ENCODE measurements around the gene ELN.
"Not testable (repeated sequence)": the region's sequence is repeated elsewhere in the genome, so short reads cannot be mapped to it uniquely, and the experiment has no call there.

The ELN gene

GRCh38 chr7:74002474-74003017, 25.4 kb upstream of the ELN start:
- no peaks in the 10 kb centered on the region for H3K4me1 ChIP-seq (ENCODE audit: control insufficient read depth, insufficient read depth, low read length)
- no peak overlapping the region for H3K27ac ChIP-seq (ENCODE audit: low read depth, low read length)
- no peaks in the 10 kb centered on the region for H3K27me3 ChIP-seq (ENCODE audit: control insufficient read depth, insufficient read depth, low read length)
- no peaks in the 10 kb centered on the region for H3K36me3 ChIP-seq (ENCODE audit: control insufficient read depth, insufficient read depth, low read length)
- H3K9ac ChIP-seq (ENCODE audit: low read length) = no peak overlapping the region
- H3K4me3 ChIP-seq (ENCODE audit: low read depth, low read length) = no peak overlapping the region
- H3K9me3 ChIP-seq (ENCODE audit: control insufficient read depth, insufficient read depth, low read depth, low read length) = no peaks in the 10 kb centered on the region

- Histone ChIP-seq H3K36me3 (ENCODE audit: control insufficient read depth, insufficient read depth, low read length) (no peaks in the 10 kb centered on the region), H3K27me3 (ENCODE audit: control insufficient read depth, insufficient read depth, low read length) (no peaks in the 10 kb centered on the region), H3K4me1 (ENCODE audit: control insufficient read depth, insufficient read depth, low read length) (no peaks in the 10 kb centered on the region), H3K27ac (ENCODE audit: low read depth, low read length) (no peak overlapping the region), H3K9ac (ENCODE audit: low read length) (no peak overlapping the region), H3K9me3 (ENCODE audit: control insufficient read depth, insufficient read depth, low read depth, low read length) (no peaks in the 10 kb centered on the region), H3K4me3 (ENCODE audit: low read depth, low read length) (no peak overlapping the region)
These were observed 24.4 kb upstream of the ELN start for GRCh38 chr7:74003621-74004020.

GRCh38 chr7:74006032-74006431, 21.9 kb upstream of the ELN start:
- Histone ChIP-seq H3K36me3 (ENCODE audit: control insufficient read depth, insufficient read depth, low read length) (no peaks in the 10 kb centered on the region), H3K27ac (ENCODE audit: low read depth, low read length) (no peak overlapping the region), H3K9ac (ENCODE audit: low read length) (no peak overlapping the region), H3K9me3 (ENCODE audit: control insufficient read depth, insufficient read depth, low read depth, low read length) (no peaks in the 10 kb centered on the region), H3K27me3 (ENCODE audit: control insufficient read depth, insufficient read depth, low read length) (no peaks in the 10 kb centered on the region), H3K4me3 (ENCODE audit: low read depth, low read length) (no peak overlapping the region), H3K4me1 (ENCODE audit: control insufficient read depth, insufficient read depth, low read length) (no peaks in the 10 kb centered on the region)

DNA sequence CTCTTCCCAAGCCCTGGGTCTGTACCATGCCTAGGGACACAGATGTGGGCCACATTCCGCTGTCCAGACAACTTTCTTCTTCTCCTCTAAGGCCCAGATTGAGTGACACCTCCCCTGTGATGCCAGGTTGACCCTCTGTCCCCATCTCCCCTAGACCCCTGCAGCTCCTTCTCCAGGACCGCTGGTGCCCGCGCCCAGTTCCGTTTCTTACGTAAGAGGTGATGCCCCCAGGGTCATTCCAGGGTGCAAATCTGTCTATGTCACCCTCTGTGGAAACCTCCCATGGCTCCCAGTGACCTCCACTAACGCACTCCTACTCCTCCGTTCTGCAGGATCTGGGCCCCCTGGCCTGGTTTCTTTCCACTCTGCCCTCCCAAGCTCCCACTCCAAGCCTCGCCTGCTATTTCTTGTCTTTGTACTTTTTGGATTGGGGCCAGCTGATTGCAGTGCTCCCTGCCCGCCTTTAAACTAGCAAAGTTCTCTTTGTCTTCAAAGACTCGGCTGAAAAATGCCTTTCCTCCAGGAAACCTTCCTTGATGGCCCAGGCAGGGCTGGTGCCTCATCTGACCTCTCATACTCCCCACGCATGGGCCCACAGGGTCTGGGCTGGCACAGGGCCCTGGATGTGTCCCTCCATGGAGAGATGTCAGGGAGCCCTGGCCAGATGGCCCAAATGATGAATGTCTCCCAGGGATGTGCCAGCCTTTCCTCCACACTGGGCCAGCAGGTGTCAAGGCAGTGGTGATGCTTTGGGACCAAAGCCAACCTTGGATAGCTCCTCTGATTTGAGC, 21.3 kb upstream of the ELN start:
- Histone ChIP-seq H3K4me1 (ENCODE audit: control insufficient read depth, insufficient read depth, low read length) (no peaks in the 10 kb centered on the region), H3K9ac (ENCODE audit: low read length) (no peak overlapping the region), H3K27ac (ENCODE audit: low read depth, low read length) (no peak overlapping the region), H3K36me3 (ENCODE audit: control insufficient read depth, insufficient read depth, low read length) (no peaks in the 10 kb centered on the region), H3K9me3 (ENCODE audit: control insufficient read depth, insufficient read depth, low read depth, low read length) (no peaks in the 10 kb centered on the region), H3K4me3 (ENCODE audit: low read depth, low read length) (no peak overlapping the region), H3K27me3 (ENCODE audit: control insufficient read depth, insufficient read depth, low read length) (no peaks in the 10 kb centered on the region)

DNA sequence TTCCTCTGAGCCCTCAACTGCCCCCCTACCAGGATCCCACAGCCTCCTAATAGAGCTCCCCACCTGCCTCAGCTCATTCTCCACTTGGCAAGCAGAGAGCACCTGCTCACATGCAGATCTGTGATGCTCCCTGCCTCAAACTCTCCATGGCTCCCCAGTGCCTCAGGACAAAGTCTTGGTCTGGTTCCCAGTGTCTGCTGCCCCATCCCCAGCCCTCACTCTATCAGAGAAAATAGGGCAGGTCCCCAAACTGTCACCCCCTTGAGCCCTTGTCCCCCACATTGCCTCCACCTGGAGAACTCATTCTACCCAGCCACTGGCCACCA, 20.8 kb upstream of the ELN start:
- Histone ChIP-seq H3K27ac (ENCODE audit: low read depth, low read length) (no peak overlapping the region), H3K4me3 (ENCODE audit: low read depth, low read length) (no peak overlapping the region), H3K27me3 (ENCODE audit: control insufficient read depth, insufficient read depth, low read length) (no peaks in the 10 kb centered on the region)

DNA sequence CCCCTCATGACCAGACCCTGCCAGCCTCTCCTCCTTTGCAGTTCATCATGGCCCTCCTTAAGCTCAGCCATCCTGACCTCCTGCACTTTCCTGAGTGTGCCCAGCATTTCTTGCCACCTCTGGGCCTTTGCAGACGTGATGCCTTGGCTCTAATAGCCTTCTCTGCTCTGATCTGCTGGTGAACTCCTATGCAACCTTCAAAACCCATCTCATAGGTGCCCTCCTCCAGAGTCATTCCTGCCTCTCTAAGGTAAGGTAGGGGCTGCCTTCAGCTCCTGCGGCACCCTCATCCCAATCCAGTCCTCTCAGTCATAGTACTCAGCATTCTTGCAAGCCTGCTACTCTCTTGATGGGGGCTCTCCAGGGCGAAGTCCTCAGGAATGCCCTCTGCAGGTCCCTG, 19.3 kb upstream of the ELN start:
- H3K27ac ChIP-seq (ENCODE audit: low read depth, low read length) = no peak overlapping the region
- no peak overlapping the region for H3K4me3 ChIP-seq (ENCODE audit: low read depth, low read length)
- no peaks in the 10 kb centered on the region for H3K36me3 ChIP-seq (ENCODE audit: control insufficient read depth, insufficient read depth, low read length)
- H3K27me3 ChIP-seq (ENCODE audit: control insufficient read depth, insufficient read depth, low read length) = no peaks in the 10 kb centered on the region
- H3K9ac ChIP-seq (ENCODE audit: low read length) = no peak overlapping the region
- no peaks in the 10 kb centered on the region for H3K9me3 ChIP-seq (ENCODE audit: control insufficient read depth, insufficient read depth, low read depth, low read length)
- peaks cover 8% of the 10 kb centered on the region; the same call in 1 of the 2 replicates for H3K4me1 ChIP-seq (ENCODE audit: control insufficient read depth, insufficient read depth, low read length)

More for the DNA sequence above, 20.8 kb upstream of the ELN start:
- Histone ChIP-seq H3K9me3 (ENCODE audit: control insufficient read depth, insufficient read depth, low read depth, low read length) (no peaks in the 10 kb centered on the region), H3K4me1 (ENCODE audit: control insufficient read depth, insufficient read depth, low read length) (no peaks in the 10 kb centered on the region), H3K9ac (ENCODE audit: low read length) (no peak overlapping the region), H3K36me3 (ENCODE audit: control insufficient read depth, insufficient read depth, low read length) (no peaks in the 10 kb centered on the region)

DNA sequence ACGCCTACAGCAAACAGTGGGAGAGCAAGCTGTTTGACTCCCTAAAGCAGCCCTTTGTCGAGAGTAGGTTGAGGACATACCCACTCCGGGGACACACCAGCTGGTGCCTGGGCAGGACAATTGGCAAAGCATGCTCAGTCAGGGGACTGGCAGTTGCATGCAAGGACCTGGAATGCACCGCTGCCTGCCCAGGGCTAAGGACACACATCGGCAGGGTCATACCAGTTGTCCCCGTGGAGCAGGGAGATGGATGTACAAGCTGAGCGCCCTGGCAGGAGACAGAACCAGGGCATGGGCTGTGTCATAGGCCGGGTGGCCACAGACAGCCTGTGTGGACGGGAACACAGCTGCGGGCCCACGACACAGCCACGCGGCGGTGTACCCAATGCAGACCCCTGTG, 18.3 kb upstream of the ELN start:
- Histone ChIP-seq H3K36me3 (ENCODE audit: control insufficient read depth, insufficient read depth, low read length) (no peaks in the 10 kb centered on the region), H3K9me3 (ENCODE audit: control insufficient read depth, insufficient read depth, low read depth, low read length) (no peaks in the 10 kb centered on the region), H3K4me1 (ENCODE audit: control insufficient read depth, insufficient read depth, low read length) (peaks cover 8% of the 10 kb centered on the region; the same call in 1 of the 2 replicates), H3K4me3 (ENCODE audit: low read depth, low read length) (no peak overlapping the region), H3K27me3 (ENCODE audit: control insufficient read depth, insufficient read depth, low read length) (no peaks in the 10 kb centered on the region), H3K27ac (ENCODE audit: low read depth, low read length) (no peak overlapping the region), H3K9ac (ENCODE audit: low read length) (no peak overlapping the region)

DNA sequence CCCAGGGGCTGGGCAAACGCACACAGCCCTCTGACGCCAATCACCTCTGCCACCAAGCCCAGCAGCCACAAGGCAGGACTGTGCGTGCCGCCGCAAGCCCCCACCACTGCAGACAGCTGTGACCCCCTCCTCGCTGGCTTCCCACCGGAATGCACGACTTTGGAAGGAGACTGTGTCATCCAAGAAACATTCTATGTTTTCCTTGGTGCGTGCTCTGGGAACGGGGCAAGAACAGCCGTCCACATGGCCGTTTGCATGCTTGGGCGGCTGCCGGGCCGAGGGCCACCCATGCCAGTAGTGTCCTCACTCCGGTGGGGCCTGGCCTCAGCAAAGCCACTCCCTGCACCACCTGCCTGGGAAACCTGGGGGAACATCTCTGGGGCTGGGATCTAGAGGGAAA, 17.6 kb upstream of the ELN start:
- Histone ChIP-seq H3K27me3 (ENCODE audit: control insufficient read depth, insufficient read depth, low read length) (no peaks in the 10 kb centered on the region), H3K9ac (ENCODE audit: low read length) (no peak overlapping the region), H3K4me3 (ENCODE audit: low read depth, low read length) (no peak overlapping the region), H3K27ac (ENCODE audit: low read depth, low read length) (no peak overlapping the region), H3K36me3 (ENCODE audit: control insufficient read depth, insufficient read depth, low read length) (no peaks in the 10 kb centered on the region), H3K9me3 (ENCODE audit: control insufficient read depth, insufficient read depth, low read depth, low read length) (no peaks in the 10 kb centered on the region), H3K4me1 (ENCODE audit: control insufficient read depth, insufficient read depth, low read length) (peaks cover 8% of the 10 kb centered on the region; the same call in 1 of the 2 replicates)

DNA sequence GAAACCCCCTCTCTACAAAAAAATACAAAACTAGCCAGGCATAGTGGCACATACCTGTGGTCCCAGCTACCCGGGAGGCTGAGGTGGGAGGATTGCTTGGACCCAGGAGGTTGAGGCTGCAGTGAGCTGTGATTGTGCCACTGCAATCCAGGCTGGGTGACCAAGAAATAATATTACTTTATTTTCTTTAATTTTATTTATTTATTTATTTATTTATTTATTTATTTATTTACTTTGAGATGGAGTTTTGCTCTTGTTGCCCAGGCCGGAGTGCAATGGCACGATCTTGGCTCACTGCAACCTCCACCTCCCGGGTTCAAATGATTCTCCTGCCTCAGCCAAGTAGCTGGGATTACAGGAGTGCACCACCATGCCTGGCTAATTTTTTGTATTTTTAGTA, 16.6 kb upstream of the ELN start:
- not testable (repeated sequence) for H3K4me3 ChIP-seq (ENCODE audit: low read depth, low read length); H3K27ac ChIP-seq (ENCODE audit: low read depth, low read length); H3K9me3 ChIP-seq (ENCODE audit: control insufficient read depth, insufficient read depth, low read depth, low read length); H3K36me3 ChIP-seq (ENCODE audit: control insufficient read depth, insufficient read depth, low read length); H3K27me3 ChIP-seq (ENCODE audit: control insufficient read depth, insufficient read depth, low read length); H3K9ac ChIP-seq (ENCODE audit: low read length); H3K4me1 ChIP-seq (ENCODE audit: control insufficient read depth, insufficient read depth, low read length)

- H3K9ac ChIP-seq (ENCODE audit: low read length) = no peak overlapping the region
- H3K36me3 ChIP-seq (ENCODE audit: control insufficient read depth, insufficient read depth, low read length) = no peaks in the 10 kb centered on the region
- no peaks in the 10 kb centered on the region for H3K9me3 ChIP-seq (ENCODE audit: control insufficient read depth, insufficient read depth, low read depth, low read length)
- no peak overlapping the region for H3K4me3 ChIP-seq (ENCODE audit: low read depth, low read length)
- H3K4me1 ChIP-seq (ENCODE audit: control insufficient read depth, insufficient read depth, low read length) = peaks cover 8% of the 10 kb centered on the region; the same call in 1 of the 2 replicates
- H3K27me3 ChIP-seq (ENCODE audit: control insufficient read depth, insufficient read depth, low read length) = no peaks in the 10 kb centered on the region
- H3K27ac ChIP-seq (ENCODE audit: low read depth, low read length) = no peak overlapping the region
These were observed 15.1 kb upstream of the ELN start for GRCh38 chr7:74012842-74013249.

GRCh38 chr7:74013539-74014272, 14.3 kb upstream of the ELN start:
- H3K27ac ChIP-seq (ENCODE audit: low read depth, low read length) = no peak overlapping the region
- H3K9ac ChIP-seq (ENCODE audit: low read length) = no peak overlapping the region
- no peaks in the 10 kb centered on the region for H3K36me3 ChIP-seq (ENCODE audit: control insufficient read depth, insufficient read depth, low read length)
- H3K4me3 ChIP-seq (ENCODE audit: low read depth, low read length) = no peak overlapping the region
- H3K9me3 ChIP-seq (ENCODE audit: control insufficient read depth, insufficient read depth, low read depth, low read length) = no peaks in the 10 kb centered on the region
- no peaks in the 10 kb centered on the region for H3K27me3 ChIP-seq (ENCODE audit: control insufficient read depth, insufficient read depth, low read length)
- peaks cover 8% of the 10 kb centered on the region; the same call in 1 of the 2 replicates for H3K4me1 ChIP-seq (ENCODE audit: control insufficient read depth, insufficient read depth, low read length)
